BJ (cell line): Measurements from ENCODE around the gene NXNL2. TPM values are rescaled to one million over a fixed set of nuclear protein-coding genes. Genes with fewer than 3 reads are reported as not detected.

Experiments used
- CTCF ChIA-PET: fragments of 350-600 bp; formaldehyde crosslinking; extraction: SDS; loops from one replicate; lab custom pipeline; 2021; ENCODE audit warnings: antibody characterized with exemption, inconsistent platforms; lab: Yijun Ruan, JAX
- POLR2A ChIA-PET: fragments of 300-600 bp; sonication (Branson Sonifier 250); formaldehyde crosslinking; extraction: SDS; loops from one replicate; lab custom pipeline; 2021; ENCODE audit warnings: antibody characterized with exemption; lab: Charles Lee
- DNase-seq: peaks from one replicate; pipeline ENCODE4 v3.0.0-alpha.2; 2011; ENCODE audit warnings: low read depth
- H3K27me3 ChIP-seq: 2 replicates; pipeline ENCODE4 v1.6.0; 2011; ENCODE audit warnings: low read length; ENCODE audit not compliant: control insufficient read depth, insufficient read depth
- H3K36me3 ChIP-seq: 2 replicates; pipeline ENCODE4 v1.5.1; 2011; ENCODE audit warnings: low read length; ENCODE audit not compliant: control insufficient read depth, insufficient read depth
- H3K4me3 ChIP-seq: 2 replicates; pipeline ENCODE4 v1.5.1; 2011; ENCODE audit warnings: low read depth, mild to moderate bottlenecking, control low read depth, low read length
- CTCF ChIP-seq: IDR thresholded peaks from 2 replicates; pipeline ENCODE4 v1.5.1; 2011; ENCODE audit warnings: low read depth, mild to moderate bottlenecking, control low read depth, inconsistent platforms, low read length, moderate library complexity; ENCODE audit not compliant: insufficient read depth
- polyA plus RNA-seq: library from polyadenylated mRNA; depleted of rRNA; stranded (reverse); fragments of >200 nt; gene quantifications from 2 replicates; pipeline ENCODE4 v1.2.3, GENCODE V29; 2011

Gene NXNL2
- polyA plus RNA-seq, 1 experiment = 5.5 TPM

GRCh38 chr9:88578121-88579049 is 43.4 kb downstream of the NXNL2 start:
- CTCF ChIA-PET = interaction anchor here (0.6 to 1.4 kb wide), 11 partner anchors 10 to 614 kb away, joined by 3 to 5 read pairs (median 3); no protein-coding TSS in a partner anchor

GRCh38 chr9:88579050-88579715 is 44.2 kb downstream of the NXNL2 start:
- Histone ChIP-seq H3K4me3 (no peak overlapping the region), H3K36me3 (no peaks in the 10 kb centered on the region), H3K27me3 (no peaks in the 10 kb centered on the region)
- ChIA-PET POLR2A (no interaction called here), CTCF (interaction anchor here (0.5 to 1.4 kb wide), 15 partner anchors 11 to 615 kb away, joined by 3 to 5 read pairs (median 3); no protein-coding TSS in a partner anchor)
- no peak for DNase-seq
- TF ChIP-seq CTCF = no peak

More at GRCh38 chr9:88578121-88579049, 43.4 kb downstream of the NXNL2 start:
- H3K36me3 ChIP-seq = no peaks in the 10 kb centered on the region
- DNase-seq = no peak
- H3K4me3 ChIP-seq = no peak overlapping the region
- peak; percentile 96 for TF ChIP-seq CTCF
- POLR2A ChIA-PET = no interaction called here
- no peaks in the 10 kb centered on the region for H3K27me3 ChIP-seq

- CTCF ChIA-PET = interaction anchor here (1.4 kb wide), 1 partner anchor 73 kb away, joined by 3 read pairs; no protein-coding TSS in a partner anchor
- POLR2A ChIA-PET = no interaction called here
- Histone ChIP-seq H3K27me3 (no peaks in the 10 kb centered on the region), H3K4me3 (no peak overlapping the region), H3K36me3 (no peaks in the 10 kb centered on the region)
- no peak for TF ChIP-seq CTCF
- DNase-seq = no peak
Observed at GRCh38 chr9:88580961-88581360, 46.0 kb downstream of the NXNL2 start.

- ChIA-PET CTCF (interaction anchor here (0.7 to 1.5 kb wide), 3 partner anchors 9 to 633 kb away, joined by 3 to 4 read pairs (median 3); no protein-coding TSS in a partner anchor), POLR2A (interaction anchor here (0.6 kb wide), 1 partner anchor 349 kb away, joined by 3 read pairs; no protein-coding TSS in a partner anchor)
- TF ChIP-seq CTCF = peak; percentile 25; the same call in 1 of the 2 replicates
- no peaks in the 10 kb centered on the region for H3K36me3 ChIP-seq
- H3K27me3 ChIP-seq = no peaks in the 10 kb centered on the region
- peak; percentile 65 for DNase-seq
- no peak overlapping the region for H3K4me3 ChIP-seq
Observed at GRCh38 chr9:88583901-88584596, 49.1 kb downstream of the NXNL2 start.
